HG03432 (cell line): Measurements from ENCODE around the gene SGCA.

Source experiments
- ATAC-seq: cut with Tn5 transposase; IDR thresholded peaks from one replicate; pipeline ENCODE4 v1.9.1; 2021; ENCODE audit warnings: mild to moderate bottlenecking, moderate library complexity; ENCODE audit not compliant: unreplicated experiment

SGCA gene

GRCh38 chr17:50181144-50181543 is 15.3 kb downstream of the SGCA start:
- ATAC-seq: no peak

- no peak for ATAC-seq
These were observed 16.1 kb downstream of the SGCA start for GRCh38 chr17:50181591-50182560.

GRCh38 chr17:50182783-50183420 is 17.1 kb downstream of the SGCA start:
- no peak for ATAC-seq

GRCh38 chr17:50183421-50183994 is 17.7 kb downstream of the SGCA start:
- no peak for ATAC-seq

- ATAC-seq: no peak
These were observed 18.3 kb downstream of the SGCA start for GRCh38 chr17:50184064-50184463.

GRCh38 chr17:50184611-50185398 is 19.0 kb downstream of the SGCA start:
- ATAC-seq: no peak

GRCh38 chr17:50185631-50186471 is 20.0 kb downstream of the SGCA start:
- no peak for ATAC-seq

- no peak for ATAC-seq
These were observed 21.0 kb downstream of the SGCA start for GRCh38 chr17:50186661-50187393.

GRCh38 chr17:50187394-50187725 is 21.6 kb downstream of the SGCA start:
- ATAC-seq: no peak

GRCh38 chr17:50187751-50188530 is 22.1 kb downstream of the SGCA start:
- ATAC-seq: no peak

- no peak for ATAC-seq
These were observed 22.7 kb downstream of the SGCA start for GRCh38 chr17:50188531-50188920.

- ATAC-seq: no peak
These were observed 23.2 kb downstream of the SGCA start for GRCh38 chr17:50188921-50189549.

GRCh38 chr17:50189550-50190292 is 23.9 kb downstream of the SGCA start:
- ATAC-seq: no peak

- ATAC-seq: no peak
These were observed 24.4 kb downstream of the SGCA start for GRCh38 chr17:50190293-50190602.

- no peak for ATAC-seq
These were observed 25.0 kb downstream of the SGCA start for GRCh38 chr17:50190603-50191358.

- ATAC-seq: no peak
These were observed 25.7 kb downstream of the SGCA start for GRCh38 chr17:50191359-50192143.
